ENCODE data around the gene CD200.
"Not testable (repeated sequence)": the region's sequence is repeated elsewhere in the genome, so short reads cannot be mapped to it uniquely, and the experiment has no call there.

CD200 gene

GRCh38 chr3:112374333-112374734, 41.4 kb downstream of the CD200 start:
- TF ChIP-seq CTCF (IDR thresholded peaks at IDR 0.05; ENCODE audit: extremely low read depth, insufficient read depth, missing control alignments), result no peak
- DNase-seq (ENCODE audit: low spot score), result no peak
- in situ Hi-C loops (cut with MboI; ENCODE audit: low pct_unique_long_range_greater_than_20kb, low sequenced_read_pairs, unreplicated experiment), result no loop called here

- no peak for TF ChIP-seq CTCF (IDR thresholded peaks at IDR 0.05; ENCODE audit: extremely low read depth, insufficient read depth, missing control alignments)
- in situ Hi-C loops (cut with MboI; ENCODE audit: low pct_unique_long_range_greater_than_20kb, low sequenced_read_pairs, unreplicated experiment), result no loop called here
- DNase-seq (ENCODE audit: low spot score), result no peak
These were observed 42.2 kb downstream of the CD200 start for GRCh38 chr3:112375117-112375516.

DNA sequence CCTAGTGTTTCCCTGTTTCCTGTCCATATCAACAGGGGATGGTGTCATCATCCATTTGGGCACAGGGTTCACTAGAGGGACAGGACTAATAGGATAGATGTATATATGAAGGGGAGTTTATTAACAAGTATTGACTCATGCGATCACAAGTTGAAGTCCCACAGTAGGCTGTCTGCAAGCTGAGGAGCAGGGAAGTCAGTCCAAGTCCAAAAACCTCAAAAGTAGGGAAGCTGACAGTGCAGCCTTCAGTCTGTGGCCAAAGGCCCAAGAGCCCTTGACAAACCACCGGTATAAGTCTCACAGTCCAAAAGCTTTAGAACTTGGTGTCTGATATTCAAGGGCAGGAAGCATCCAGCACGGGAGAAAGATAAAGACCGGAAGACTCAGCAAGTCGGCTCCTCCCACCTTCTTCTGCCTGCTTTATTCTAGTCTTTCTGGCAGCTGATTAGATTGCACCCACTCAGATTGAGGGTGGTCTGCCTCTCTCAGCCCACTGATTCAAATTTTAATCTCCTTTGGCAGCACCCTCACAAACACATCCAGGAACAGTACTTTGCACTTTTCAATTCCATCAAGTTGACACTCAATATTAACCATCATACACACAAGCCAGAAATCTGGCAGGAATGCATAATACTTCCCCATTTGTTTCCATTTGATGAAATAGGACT, 43.4 kb downstream of the CD200 start:
- DNase-seq (ENCODE audit: low spot score), result no peak
- in situ Hi-C loops (cut with MboI; ENCODE audit: low pct_unique_long_range_greater_than_20kb, low sequenced_read_pairs, unreplicated experiment), result no loop called here
- no peak for TF ChIP-seq CTCF (IDR thresholded peaks at IDR 0.05; ENCODE audit: extremely low read depth, insufficient read depth, missing control alignments)

DNA sequence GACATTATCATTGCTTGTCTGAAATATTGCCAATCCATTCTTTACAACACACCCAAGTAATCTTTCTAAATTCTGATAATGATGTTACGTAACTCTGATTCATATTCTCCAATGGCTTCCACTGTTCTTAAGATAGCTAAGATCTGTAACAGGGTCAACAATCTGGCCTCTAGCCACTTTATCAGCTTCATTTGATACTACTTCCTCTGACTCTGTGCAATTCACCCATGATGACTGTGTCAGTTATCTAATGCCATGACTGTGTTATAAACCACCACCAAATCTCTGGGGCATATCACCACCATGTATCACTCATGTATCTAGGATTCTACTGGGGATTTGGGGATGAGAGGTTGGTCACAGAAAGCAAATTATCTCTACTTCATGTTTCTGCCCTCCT, 44.0 kb downstream of the CD200 start:
- TF ChIP-seq CTCF (IDR thresholded peaks at IDR 0.05; ENCODE audit: extremely low read depth, insufficient read depth, missing control alignments), result no peak
- in situ Hi-C loops (cut with MboI; ENCODE audit: low pct_unique_long_range_greater_than_20kb, low sequenced_read_pairs, unreplicated experiment), result no loop called here
- no peak for DNase-seq (ENCODE audit: low spot score)

DNA sequence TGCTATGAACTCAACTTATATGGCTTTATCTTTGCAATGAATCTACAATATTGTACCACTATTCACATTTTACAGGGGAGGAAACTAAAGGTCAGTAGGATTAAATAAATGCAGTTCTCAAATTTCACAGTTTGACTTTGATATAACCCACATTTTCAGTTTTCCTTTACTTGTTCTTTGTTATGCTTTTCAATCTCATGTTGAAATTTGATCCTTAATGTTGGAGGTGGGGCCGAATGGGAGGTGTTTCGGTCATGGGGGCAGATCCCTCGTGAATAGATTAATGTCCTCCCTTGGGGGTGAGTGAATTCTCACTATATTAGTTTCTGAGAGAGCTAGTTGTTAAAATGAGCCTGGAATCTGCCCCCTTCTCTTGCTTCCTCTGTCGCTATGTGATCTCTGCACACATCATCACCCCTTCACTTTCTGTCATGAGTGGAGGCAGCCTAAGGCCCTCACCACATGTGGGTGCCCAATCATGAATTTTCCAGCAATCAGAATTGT, 44.7 kb downstream of the CD200 start:
- in situ Hi-C loops (cut with MboI; ENCODE audit: low pct_unique_long_range_greater_than_20kb, low sequenced_read_pairs, unreplicated experiment), result no loop called here
- no peak for DNase-seq (ENCODE audit: low spot score)
- no peak for TF ChIP-seq CTCF (IDR thresholded peaks at IDR 0.05; ENCODE audit: extremely low read depth, insufficient read depth, missing control alignments)

GRCh38 chr3:112378347-112378746, 45.4 kb downstream of the CD200 start:
- in situ Hi-C loops (cut with MboI; ENCODE audit: low pct_unique_long_range_greater_than_20kb, low sequenced_read_pairs, unreplicated experiment); DNase-seq (ENCODE audit: low spot score): not testable (repeated sequence)

DNA sequence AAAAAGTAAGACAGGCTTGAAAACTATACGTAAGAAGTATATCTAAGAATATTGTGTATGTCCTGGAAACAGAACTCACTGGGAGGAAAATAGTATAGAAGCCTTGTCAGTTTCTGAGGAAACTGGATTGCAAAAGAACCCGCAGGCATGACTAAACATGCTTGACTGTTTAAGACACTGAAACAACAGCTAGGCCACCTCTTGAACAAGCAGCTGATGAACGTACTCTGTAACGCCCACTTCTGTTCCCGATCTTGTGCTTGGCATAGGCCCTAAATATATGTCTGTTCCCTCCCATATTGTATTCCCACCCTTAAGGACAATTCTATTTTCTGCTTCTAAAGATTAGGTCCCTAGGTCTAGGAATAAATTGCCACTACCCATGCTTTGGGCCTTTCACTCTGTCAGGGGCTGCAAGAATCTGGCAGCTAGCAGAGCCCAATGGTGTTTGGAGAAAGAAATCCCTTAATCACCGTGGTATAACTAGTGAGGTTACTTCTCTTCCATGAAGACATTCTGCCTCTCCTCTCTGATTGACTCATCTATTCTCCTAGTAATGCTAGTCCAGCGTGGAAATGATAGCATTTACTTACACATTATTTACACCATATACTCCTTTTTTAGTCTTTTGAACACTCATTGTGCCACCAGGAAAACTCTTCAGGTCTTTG, 46.2 kb downstream of the CD200 start:
- no peak for TF ChIP-seq CTCF (IDR thresholded peaks at IDR 0.05; ENCODE audit: extremely low read depth, insufficient read depth, missing control alignments)
- in situ Hi-C loops (cut with MboI; ENCODE audit: low pct_unique_long_range_greater_than_20kb, low sequenced_read_pairs, unreplicated experiment), result no loop called here
- no peak for DNase-seq (ENCODE audit: low spot score)
